ENCODE results near the gene BMAL1. TPM values are rescaled to one million over a fixed set of nuclear protein-coding genes. Genes with fewer than 3 reads are reported as not detected.

Gene BMAL1
- polyA plus RNA-seq, 2 donors: 9.1 to 9.2 TPM

DNA sequence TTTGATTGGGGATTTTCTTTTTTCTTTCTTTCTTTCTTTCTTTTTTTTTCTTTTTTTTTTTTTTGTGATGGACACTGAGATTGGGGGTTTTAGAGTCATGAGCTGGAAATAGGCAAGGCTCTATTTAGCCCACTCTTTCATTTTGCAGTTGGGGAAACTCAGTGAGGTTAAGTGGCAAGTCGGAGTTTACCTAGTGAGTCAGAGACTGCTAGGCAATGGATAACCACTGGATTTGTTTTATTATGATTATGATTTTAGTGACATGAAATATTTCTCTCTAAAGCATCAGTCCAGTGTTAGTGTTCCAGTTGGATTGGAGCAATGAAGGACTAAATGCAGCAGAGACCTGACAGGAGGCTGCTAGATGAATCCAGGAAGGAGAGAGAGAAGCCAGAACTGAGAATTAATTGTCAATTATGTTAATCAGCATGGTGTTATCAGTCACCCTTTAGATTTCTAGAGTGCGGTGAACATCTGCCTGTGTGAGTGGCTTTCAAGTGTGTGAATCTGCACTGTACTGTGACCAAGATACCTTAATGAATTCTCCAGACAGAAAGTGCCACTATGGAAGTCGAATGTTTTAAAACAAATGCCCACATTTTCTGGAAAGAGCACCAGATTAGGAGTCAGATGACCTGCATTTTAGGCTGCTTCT is 10.9 kb downstream of the BMAL1 start:
- no peak overlapping the region for H3K4me3 ChIP-seq (ENCODE audit: low read depth in 1 of 2, low read length in 2 of 2)
- H3K9me3 ChIP-seq (ENCODE audit: control insufficient read depth in 2 of 2, insufficient read depth in 1 of 2, low read depth in 1 of 2, low read length in 1 of 2): no peaks in the 10 kb centered on the region
- H3K27me3 ChIP-seq (ENCODE audit: control insufficient read depth in 1 of 2, insufficient read depth in 2 of 2, low read length in 2 of 2): no peaks in the 10 kb centered on the region
- peaks cover 0 to 2% of the 10 kb centered on the region in 2 donors for H3K4me1 ChIP-seq (ENCODE audit: control insufficient read depth in 2 of 2, insufficient read depth in 2 of 2, low read length in 1 of 2)
- no peak overlapping the region for H3K27ac ChIP-seq (ENCODE audit: low read depth in 2 of 2, low read length in 1 of 2)
- 77 to 83% methylated on average over 3 of the region's 3 CpGs for WGBS, 2 donors
- H3K36me3 ChIP-seq (ENCODE audit: control insufficient read depth in 2 of 2, insufficient read depth in 2 of 2, low read length in 1 of 2): peaks cover 0 to under 1% of the 10 kb centered on the region in 2 donors

DNA sequence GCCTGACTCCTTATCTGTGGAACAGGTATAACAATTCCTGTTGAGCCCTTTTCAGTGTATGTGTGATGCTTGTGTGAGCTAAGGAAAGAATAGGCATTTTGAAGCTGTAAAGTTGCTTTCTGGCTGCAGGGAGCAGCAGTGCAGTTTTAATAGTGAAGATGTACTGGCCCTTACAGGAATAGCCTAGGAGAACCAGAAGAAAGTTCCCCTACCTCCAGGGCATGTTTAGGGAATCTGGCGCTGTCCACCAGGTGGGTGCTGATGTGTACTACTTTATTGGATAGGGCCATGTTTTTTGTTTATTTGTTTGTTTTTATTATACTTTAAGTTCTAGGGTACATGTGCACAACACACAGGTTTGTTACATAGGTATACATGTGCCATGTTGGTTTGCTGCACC is 11.5 kb downstream of the BMAL1 start:
- Histone ChIP-seq H3K27ac (ENCODE audit: low read depth in 2 of 2, low read length in 1 of 2) (no peak overlapping the region), H3K4me1 (ENCODE audit: control insufficient read depth in 2 of 2, insufficient read depth in 2 of 2, low read length in 1 of 2) (no peaks in the 10 kb centered on the region), H3K36me3 (ENCODE audit: control insufficient read depth in 2 of 2, insufficient read depth in 2 of 2, low read length in 1 of 2) (no peaks in the 10 kb centered on the region), H3K4me3 (ENCODE audit: low read depth in 1 of 2, low read length in 2 of 2) (no peak overlapping the region), H3K9me3 (ENCODE audit: control insufficient read depth in 2 of 2, insufficient read depth in 1 of 2, low read depth in 1 of 2, low read length in 1 of 2) (no peaks in the 10 kb centered on the region), H3K27me3 (ENCODE audit: control insufficient read depth in 1 of 2, insufficient read depth in 2 of 2, low read length in 2 of 2) (no peaks in the 10 kb centered on the region)
- WGBS, 2 donors: 88 to 92% methylated on average over 1 of the region's 1 CpG

DNA sequence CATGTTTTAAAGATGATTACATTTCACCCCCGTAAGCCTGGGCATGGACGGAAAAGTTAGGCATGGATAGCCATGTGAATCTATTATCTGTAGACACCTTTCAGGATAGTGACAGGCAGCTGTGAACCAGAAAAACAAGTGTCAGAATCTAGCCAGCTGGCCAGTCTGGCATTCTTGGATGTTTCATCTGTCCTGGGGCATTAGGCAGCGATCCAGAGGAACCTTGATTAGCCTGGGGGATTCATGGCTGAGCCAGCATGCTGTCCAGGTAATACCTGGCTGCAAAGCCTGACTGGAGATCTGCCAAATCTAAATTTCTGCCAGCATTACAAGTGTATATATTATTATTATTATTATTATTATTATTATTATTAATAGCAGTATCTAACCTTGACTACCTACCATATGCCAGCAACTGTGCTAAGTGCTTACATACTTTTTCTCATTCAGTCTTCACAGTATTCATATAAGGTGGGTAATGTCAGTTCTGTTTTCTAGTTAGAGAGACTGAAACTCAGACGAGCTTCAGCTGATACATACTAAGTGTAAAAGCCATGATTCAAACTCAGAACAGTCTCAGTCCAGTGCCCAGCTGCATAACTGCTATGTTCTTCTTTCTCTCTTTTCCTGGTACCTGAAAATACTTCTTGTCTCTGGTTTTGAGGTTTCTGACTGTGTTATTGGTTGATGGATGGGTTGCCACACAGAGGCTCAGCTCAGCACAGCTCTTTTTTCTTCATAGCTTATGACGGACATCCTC is 12.8 kb downstream of the BMAL1 start:
- H3K27ac ChIP-seq (ENCODE audit: low read depth in 2 of 2, low read length in 1 of 2): no peak overlapping the region
- no peaks in the 10 kb centered on the region for H3K9me3 ChIP-seq (ENCODE audit: control insufficient read depth in 2 of 2, insufficient read depth in 1 of 2, low read depth in 1 of 2, low read length in 1 of 2)
- peaks cover 0 to 3% of the 10 kb centered on the region in 2 donors for H3K4me1 ChIP-seq (ENCODE audit: control insufficient read depth in 2 of 2, insufficient read depth in 2 of 2, low read length in 1 of 2)
- no peaks in the 10 kb centered on the region for H3K27me3 ChIP-seq (ENCODE audit: control insufficient read depth in 1 of 2, insufficient read depth in 2 of 2, low read length in 2 of 2)
- H3K4me3 ChIP-seq (ENCODE audit: low read depth in 1 of 2, low read length in 2 of 2): no peak overlapping the region
- H3K36me3 ChIP-seq (ENCODE audit: control insufficient read depth in 2 of 2, insufficient read depth in 2 of 2, low read length in 1 of 2): no peaks in the 10 kb centered on the region
- WGBS, 2 donors: 57 to 70% methylated on average over 5 of the region's 5 CpGs

DNA sequence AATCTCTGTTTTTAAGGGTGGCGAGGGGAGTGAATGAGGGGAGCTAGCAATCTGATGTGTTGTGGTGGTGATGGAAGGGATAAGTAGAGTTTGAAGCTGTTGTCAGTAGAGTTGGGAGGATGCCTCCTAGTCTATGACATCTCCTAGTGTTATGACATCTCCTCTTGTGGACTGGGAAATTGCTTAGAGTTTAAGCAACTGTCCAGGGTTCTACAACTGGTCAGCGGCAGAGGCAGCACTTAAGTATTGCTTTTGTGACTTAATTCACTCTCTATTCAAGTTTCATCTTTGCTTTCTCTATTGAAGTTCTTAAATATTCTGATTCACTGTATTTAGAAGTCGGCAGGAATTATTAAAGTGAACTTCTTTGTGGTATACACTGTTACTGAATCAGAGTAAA is 13.8 kb downstream of the BMAL1 start:
- no peaks in the 10 kb centered on the region for H3K27me3 ChIP-seq (ENCODE audit: control insufficient read depth in 1 of 2, insufficient read depth in 2 of 2, low read length in 2 of 2)
- no peaks in the 10 kb centered on the region for H3K36me3 ChIP-seq (ENCODE audit: control insufficient read depth in 2 of 2, insufficient read depth in 2 of 2, low read length in 1 of 2)
- 89 to 92% methylated on average over 3 of the region's 3 CpGs for WGBS, 2 donors
- no peak overlapping the region for H3K27ac ChIP-seq (ENCODE audit: low read depth in 2 of 2, low read length in 1 of 2)
- H3K9me3 ChIP-seq (ENCODE audit: control insufficient read depth in 2 of 2, insufficient read depth in 1 of 2, low read depth in 1 of 2, low read length in 1 of 2): no peaks in the 10 kb centered on the region
- peaks cover 0 to 3% of the 10 kb centered on the region in 2 donors for H3K4me1 ChIP-seq (ENCODE audit: control insufficient read depth in 2 of 2, insufficient read depth in 2 of 2, low read length in 1 of 2)
- H3K4me3 ChIP-seq (ENCODE audit: low read depth in 1 of 2, low read length in 2 of 2): no peak overlapping the region

DNA sequence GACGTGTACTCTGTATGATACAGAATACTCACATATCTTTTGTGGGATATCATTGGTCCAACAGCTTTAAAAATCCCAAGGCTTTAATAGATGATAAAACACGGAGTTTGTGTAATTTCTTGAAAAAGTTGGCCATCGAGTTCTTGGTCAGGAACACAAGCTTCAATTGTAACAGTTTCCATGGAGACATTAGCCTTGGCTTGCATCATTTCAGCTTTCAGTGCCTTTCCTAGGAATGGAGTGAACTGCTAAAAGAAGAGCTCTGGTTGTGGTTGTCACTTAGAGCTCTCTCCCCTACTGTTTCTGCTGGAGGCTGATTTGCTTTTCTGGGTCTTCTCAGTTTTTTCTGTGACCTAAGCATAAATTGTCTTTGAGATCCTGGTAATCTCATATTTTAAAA is 14.2 kb downstream of the BMAL1 start:
- no peaks in the 10 kb centered on the region for H3K36me3 ChIP-seq (ENCODE audit: control insufficient read depth in 2 of 2, insufficient read depth in 2 of 2, low read length in 1 of 2)
- H3K27me3 ChIP-seq (ENCODE audit: control insufficient read depth in 1 of 2, insufficient read depth in 2 of 2, low read length in 2 of 2): no peaks in the 10 kb centered on the region
- no peak overlapping the region for H3K4me3 ChIP-seq (ENCODE audit: low read depth in 1 of 2, low read length in 2 of 2)
- no peaks in the 10 kb centered on the region for H3K9me3 ChIP-seq (ENCODE audit: control insufficient read depth in 2 of 2, insufficient read depth in 1 of 2, low read depth in 1 of 2, low read length in 1 of 2)
- 65 to 69% methylated on average over 3 of the region's 3 CpGs for whole genome bisulfite sequencing, 2 donors
- no peak overlapping the region for H3K27ac ChIP-seq (ENCODE audit: low read depth in 2 of 2, low read length in 1 of 2)
- H3K4me1 ChIP-seq (ENCODE audit: control insufficient read depth in 2 of 2, insufficient read depth in 2 of 2, low read length in 1 of 2): peaks cover 0 to 5% of the 10 kb centered on the region in 2 donors

DNA sequence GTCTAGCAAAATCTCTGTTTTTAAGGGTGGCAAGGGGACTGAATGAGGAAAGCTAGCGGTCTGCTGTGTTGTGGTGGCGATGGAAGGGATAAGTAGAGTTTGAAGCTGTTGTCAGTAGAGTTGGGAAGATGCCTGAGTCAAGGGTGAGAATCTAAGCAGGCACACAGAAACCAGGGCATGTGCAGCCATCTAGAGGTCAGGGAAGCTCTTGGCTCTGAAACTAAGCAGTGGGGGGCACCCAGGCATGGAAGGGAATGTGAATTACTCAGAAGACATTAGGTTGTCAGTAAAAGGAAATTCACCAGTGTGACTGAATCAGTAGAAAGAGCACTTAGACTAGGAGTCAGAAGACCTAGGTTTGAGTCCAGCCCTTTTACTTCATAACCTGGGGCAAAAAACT is 15.4 kb downstream of the BMAL1 start:
- WGBS, 2 donors: 99 to 100% methylated on average over 2 of the region's 2 CpGs
- Histone ChIP-seq H3K4me3 (ENCODE audit: low read depth in 1 of 2, low read length in 2 of 2) (no peak overlapping the region), H3K9me3 (ENCODE audit: control insufficient read depth in 2 of 2, insufficient read depth in 1 of 2, low read depth in 1 of 2, low read length in 1 of 2) (no peaks in the 10 kb centered on the region), H3K36me3 (ENCODE audit: control insufficient read depth in 2 of 2, insufficient read depth in 2 of 2, low read length in 1 of 2) (no peaks in the 10 kb centered on the region), H3K27ac (ENCODE audit: low read depth in 2 of 2, low read length in 1 of 2) (no peak overlapping the region), H3K4me1 (ENCODE audit: control insufficient read depth in 2 of 2, insufficient read depth in 2 of 2, low read length in 1 of 2) (peaks cover 7 to 11% of the 10 kb centered on the region in 2 donors), H3K27me3 (ENCODE audit: control insufficient read depth in 1 of 2, insufficient read depth in 2 of 2, low read length in 2 of 2) (no peaks in the 10 kb centered on the region)

DNA sequence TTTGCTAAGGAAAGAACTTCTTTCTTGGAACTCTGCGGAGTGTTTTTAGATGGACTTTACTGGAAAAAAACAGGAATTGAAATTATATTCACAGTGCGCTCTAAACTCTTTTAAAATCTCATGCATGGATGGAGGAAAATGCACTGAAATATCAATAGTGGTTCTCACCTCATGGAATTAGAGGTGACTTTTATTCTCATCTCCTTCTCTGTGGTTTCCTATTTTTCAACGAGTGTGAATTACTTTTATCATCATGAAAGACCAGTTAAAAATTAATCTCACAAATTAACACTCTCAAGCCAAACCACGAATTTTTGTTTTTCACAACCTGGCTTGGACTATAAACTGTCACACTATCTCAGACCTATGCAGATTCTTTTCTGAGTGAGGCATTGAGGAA is 16.6 kb downstream of the BMAL1 start:
- Histone ChIP-seq H3K4me1 (ENCODE audit: control insufficient read depth in 2 of 2, insufficient read depth in 2 of 2, low read length in 1 of 2) (peaks cover 7 to 13% of the 10 kb centered on the region in 2 donors), H3K36me3 (ENCODE audit: control insufficient read depth in 2 of 2, insufficient read depth in 2 of 2, low read length in 1 of 2) (no peaks in the 10 kb centered on the region), H3K27me3 (ENCODE audit: control insufficient read depth in 1 of 2, insufficient read depth in 2 of 2, low read length in 2 of 2) (no peaks in the 10 kb centered on the region), H3K27ac (ENCODE audit: low read depth in 2 of 2, low read length in 1 of 2) (no peak overlapping the region), H3K9me3 (ENCODE audit: control insufficient read depth in 2 of 2, insufficient read depth in 1 of 2, low read depth in 1 of 2, low read length in 1 of 2) (no peaks in the 10 kb centered on the region), H3K4me3 (ENCODE audit: low read depth in 1 of 2, low read length in 2 of 2) (no peak overlapping the region)
- 63 to 65% methylated on average over 4 of the region's 4 CpGs for WGBS, 2 donors

DNA sequence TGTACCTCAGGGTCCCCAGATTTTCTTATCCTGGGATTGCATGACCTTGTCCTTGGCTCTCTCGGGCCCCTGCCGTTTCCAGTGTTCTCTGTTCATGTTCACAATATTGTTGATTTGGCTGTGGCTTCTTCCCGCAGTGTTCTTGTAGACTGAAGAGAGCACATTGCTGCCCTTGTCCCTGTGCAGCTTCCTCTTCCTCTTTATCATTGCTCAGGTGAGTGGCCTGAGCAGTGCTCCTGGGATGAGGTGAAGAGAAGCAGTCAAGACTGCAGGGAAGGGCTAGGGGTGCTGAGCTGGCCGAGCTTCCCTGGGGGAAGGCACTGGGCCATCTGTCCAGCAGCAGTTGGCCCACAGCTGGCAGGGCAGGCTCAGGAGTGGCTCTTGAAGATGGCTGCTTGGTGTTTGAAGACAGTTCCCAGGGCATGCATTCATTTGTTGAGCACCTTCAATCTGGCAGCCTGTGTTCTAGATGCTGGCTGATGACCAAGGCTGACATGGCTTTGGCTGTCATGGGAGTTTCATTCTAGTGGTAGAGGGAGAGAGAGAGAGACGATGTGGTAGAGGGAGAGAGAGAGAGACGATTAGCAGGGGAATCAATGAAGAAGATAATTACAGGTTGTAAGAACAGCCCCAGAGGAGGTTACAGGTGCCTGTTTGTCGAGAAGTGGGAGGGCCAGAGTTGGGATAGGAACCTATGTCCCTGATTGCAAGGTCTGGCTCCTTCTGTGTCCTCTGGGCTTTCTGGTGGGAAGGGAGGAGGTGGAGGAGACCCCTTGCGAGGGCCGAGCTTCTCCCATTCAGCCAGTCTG is 17.4 kb downstream of the BMAL1 start:
- H3K4me1 ChIP-seq (ENCODE audit: control insufficient read depth in 2 of 2, insufficient read depth in 2 of 2, low read length in 1 of 2): peaks cover 7 to 18% of the 10 kb centered on the region in 2 donors
- 71 to 79% methylated on average over 8 to 9 of the region's 9 CpGs for WGBS, 2 donors
- no peak overlapping the region for H3K4me3 ChIP-seq (ENCODE audit: low read depth in 1 of 2, low read length in 2 of 2)
- H3K27ac ChIP-seq (ENCODE audit: low read depth in 2 of 2, low read length in 1 of 2): no peak overlapping the region
- no peaks in the 10 kb centered on the region for H3K36me3 ChIP-seq (ENCODE audit: control insufficient read depth in 2 of 2, insufficient read depth in 2 of 2, low read length in 1 of 2)
- no peaks in the 10 kb centered on the region for H3K27me3 ChIP-seq (ENCODE audit: control insufficient read depth in 1 of 2, insufficient read depth in 2 of 2, low read length in 2 of 2)
- H3K9me3 ChIP-seq (ENCODE audit: control insufficient read depth in 2 of 2, insufficient read depth in 1 of 2, low read depth in 1 of 2, low read length in 1 of 2): no peaks in the 10 kb centered on the region

DNA sequence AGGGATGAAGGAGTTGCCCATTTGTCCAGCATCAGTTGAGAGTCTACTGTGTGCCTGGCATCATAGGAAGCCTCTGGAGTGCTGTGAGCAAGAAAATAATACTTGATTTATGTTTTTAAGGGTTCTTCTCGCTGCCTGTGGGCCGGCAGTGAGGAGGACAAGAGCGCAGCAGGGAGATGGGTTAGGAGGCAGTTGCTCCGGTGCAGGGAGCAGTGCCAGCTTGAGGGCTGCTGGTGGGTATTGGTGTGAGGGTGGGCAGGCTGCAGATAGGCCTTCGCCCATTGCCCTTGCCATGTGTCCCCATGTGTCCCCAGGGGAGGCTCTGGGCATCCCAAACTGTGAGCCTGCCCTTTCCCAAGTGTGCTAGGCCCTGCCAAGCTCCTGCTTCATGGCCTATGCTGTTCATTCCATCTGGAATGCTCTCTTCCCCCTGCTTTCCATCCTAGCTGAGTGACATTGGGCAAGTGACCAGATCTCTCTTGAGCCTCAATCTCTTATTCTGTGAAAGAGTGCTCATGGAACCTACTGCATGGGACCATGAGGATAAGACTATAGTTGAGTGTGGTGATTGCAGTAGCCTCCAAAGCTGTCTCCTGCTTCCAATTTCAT is 19.8 kb downstream of the BMAL1 start:
- H3K4me1 ChIP-seq (ENCODE audit: control insufficient read depth in 2 of 2, insufficient read depth in 2 of 2, low read length in 1 of 2): peaks cover 7 to 18% of the 10 kb centered on the region in 2 donors
- WGBS, 2 donors: 96 to 97% methylated on average over 5 of the region's 5 CpGs
- no peaks in the 10 kb centered on the region for H3K36me3 ChIP-seq (ENCODE audit: control insufficient read depth in 2 of 2, insufficient read depth in 2 of 2, low read length in 1 of 2)
- no peak overlapping the region for H3K4me3 ChIP-seq (ENCODE audit: low read depth in 1 of 2, low read length in 2 of 2)
- H3K9me3 ChIP-seq (ENCODE audit: control insufficient read depth in 2 of 2, insufficient read depth in 1 of 2, low read depth in 1 of 2, low read length in 1 of 2): no peaks in the 10 kb centered on the region
- H3K27ac ChIP-seq (ENCODE audit: low read depth in 2 of 2, low read length in 1 of 2): no peak overlapping the region
- no peaks in the 10 kb centered on the region for H3K27me3 ChIP-seq (ENCODE audit: control insufficient read depth in 1 of 2, insufficient read depth in 2 of 2, low read length in 2 of 2)

Data from esophagus (tissue), 2 donors.